GM12878 (cell line): Measurements from ENCODE around the gene MRPL42. TPM values are rescaled to one million over a fixed set of nuclear protein-coding genes. Genes with fewer than 3 reads are reported as not detected.

ENCODE experiments used
- ATAC-seq: fragments of 200-7000 bp; cut with Tn5 transposase; 3 replicates; pipeline ENCODE4 v1.9.1; 2020; ENCODE audit warnings: mild to moderate bottlenecking, moderate library complexity
- BruUV-seq: library from RNA; stranded (reverse); fragments of 400-500 nt; replicated peaks from 2 replicates; lab custom pipeline; 2021; lab: Mats Ljungman, UMichigan
- CTCF ChIA-PET: fragments of 300-600 bp; sonication (Branson Sonifier 250); formaldehyde crosslinking; extraction: SDS; loops from one replicate; lab custom pipeline; 2021; ENCODE audit warnings: inconsistent platforms; lab: Yijun Ruan, JAX
- POLR2A ChIA-PET: fragments of 350-600 bp; formaldehyde crosslinking; extraction: SDS; loops from one replicate; lab custom pipeline; 2021; ENCODE audit warnings: inconsistent platforms; lab: Charles Lee
- RAD21 ChIA-PET: fragments of 300-600 bp; sonication (Branson Sonifier 250); formaldehyde crosslinking; loops from one replicate; lab custom pipeline; 2023; ENCODE audit warnings: antibody characterized with exemption; ENCODE audit not compliant: unreplicated experiment; lab: Charles Lee
- SMC1A ChIA-PET: fragments of 300-600 bp; sonication (Branson Sonifier 250); formaldehyde crosslinking; loops from one replicate; lab custom pipeline; 2023; ENCODE audit not compliant: unreplicated experiment, uncharacterized antibody; lab: Charles Lee
- DNase-seq: peaks from one replicate; pipeline ENCODE4 v3.0.0-alpha.2; 2011; ENCODE audit warnings: low read depth, low spot score
- FAIRE-seq: peaks from 3 replicates; lab custom pipeline; 2011; peaks lifted over from hg19 to GRCh38; lab: Jason Lieb, UNC
- H2AFZ ChIP-seq: 2 replicates; pipeline ENCODE4 v1.6.0; 2011; ENCODE audit warnings: low read depth, low read length, control low read depth; ENCODE audit not compliant: control insufficient read depth
- H3K27ac ChIP-seq: 2 replicates; pipeline ENCODE4 v1.5.1; 2011; ENCODE audit warnings: control low read depth; ENCODE audit not compliant: control insufficient read depth, insufficient read depth
- H3K27me3 ChIP-seq, 2 experiments: replicated peaks in 1 of 2; 2 replicates each; pipeline versions ENCODE4 v1.6.0 to v1.6.1; 2011; ENCODE audit warnings: low read length in 1 of 2; ENCODE audit not compliant: control insufficient read depth in 2 of 2, insufficient read depth in 2 of 2
- H3K36me3 ChIP-seq, 2 experiments: 2 replicates each; pipeline ENCODE4 v1.5.1; 2011; ENCODE audit warnings: low read length in 1 of 2; ENCODE audit not compliant: control insufficient read depth in 2 of 2, insufficient read depth in 2 of 2
- H3K4me1 ChIP-seq: 2 replicates; pipeline ENCODE4 v1.6.1; 2011; ENCODE audit warnings: mild to moderate bottlenecking, low read length, moderate library complexity, mixed read lengths; ENCODE audit not compliant: control insufficient read depth, insufficient read depth
- H3K4me2 ChIP-seq: 2 replicates; pipeline ENCODE4 v1.6.0; 2011; ENCODE audit warnings: control low read depth; ENCODE audit not compliant: control insufficient read depth, insufficient read depth
- H3K4me3 ChIP-seq: fragments of 200-600 bp; sonication (generic); 2 replicates; pipeline ENCODE4 v1.5.1; 2016
- H3K79me2 ChIP-seq: 2 replicates; pipeline ENCODE4 v1.6.0; 2011; ENCODE audit warnings: low read length; ENCODE audit not compliant: control insufficient read depth, insufficient read depth
- H3K9ac ChIP-seq: 2 replicates; pipeline ENCODE4 v1.8.0; 2011; ENCODE audit warnings: low read length, control low read depth, mixed read lengths; ENCODE audit not compliant: control insufficient read depth, insufficient read depth
- H3K9me3 ChIP-seq: replicated peaks from 3 replicates; pipeline ENCODE4 v1.5.1; 2011; ENCODE audit warnings: mild to moderate bottlenecking, low read length; ENCODE audit not compliant: control insufficient read depth, insufficient read depth
- H4K20me1 ChIP-seq: 2 replicates; pipeline ENCODE4 v1.6.0; 2011; ENCODE audit not compliant: control insufficient read depth, insufficient read depth
- BCLAF1 ChIP-seq: fragments of 450-650 bp; IDR thresholded peaks from 2 replicates; pipeline ENCODE4 v1.6.1; 2017; ENCODE audit warnings: antibody characterized with exemption, mild to moderate bottlenecking, moderate library complexity
- MLLT1 ChIP-seq: fragments of 450-650 bp; IDR thresholded peaks from 2 replicates; pipeline ENCODE4 v1.6.1; 2016; ENCODE audit warnings: mild to moderate bottlenecking
- RELB ChIP-seq: fragments of 450-650 bp; IDR thresholded peaks from 2 replicates; pipeline ENCODE4 v1.6.1; 2017; ENCODE audit warnings: low read depth, mild to moderate bottlenecking, moderate library complexity
- WGBS: methylation state at CpG from one replicate; pipeline ENCODE4 v1.1.6; 2016; ENCODE audit warnings: low lambda C conversion rate; ENCODE audit not compliant: insufficient replicate concordance, insufficient coverage; ENCODE audit errors: missing lambda C conversion rate; 5-methylcytosine and 5-hydroxymethylcytosine counted together
- in situ Hi-C: fragments of 300-500 bp; cut with MboI; formaldehyde crosslinking; loops from 9 replicates; pipeline ENCODE4 v1.14.3; 2018; ENCODE audit warnings: mixed read lengths
- intact Hi-C: fragments of 100-400 bp; cut with micrococcal nuclease; formaldehyde crosslinking; loops from one replicate; pipeline ENCODE4 v1.14.2; 2022; ENCODE audit not compliant: unreplicated experiment
- polyA plus RNA-seq, 11 experiments: library from polyadenylated mRNA; depleted of rRNA in 4 of 11; unstranded in 6 of 11; stranded (reverse) in 5 of 11; fragments of >200 nt; fragmentation: Nextera tagmentation in 4 of 11; fragmentation: Illumina TruSeq in 1 of 11; extraction: Ambion mirVana in 4 of 11; extraction: Trizol in 1 of 11; gene quantifications; 1 replicate in 1 of 11; 2 replicates in 10 of 11; pipeline versions ENCODE4 v1.2.1 to v1.2.3, GENCODE V29; 2011 to 2016; ENCODE audit warnings: inconsistent platforms in 2 of 11, missing spikeins in 2 of 11, low read depth in 1 of 11
- total RNA-seq, 4 experiments: library from RNA; depleted of rRNA in 3 of 4; stranded (reverse); fragments of >200 nt in 3 of 4; fragmentation: Illumina TruSeq in 1 of 4; extraction: Trizol in 1 of 4; gene quantifications; 2 replicates each; pipeline versions ENCODE4 v1.2.1 to v1.2.3, GENCODE V29; 2013 to 2021

MRPL42 gene
- total and polyA plus RNA-seq, 10 of the 15 experiments (the other 5 are each of a cell fraction or from before 2014, with no cell fraction given): 65.1 to 427 (median 126) TPM

GRCh38 chr12:93438266-93439050 lies 28.9 kb upstream of the MRPL42 start:
- ChIA-PET POLR2A (interaction anchor here (0.6 to 6.1 kb wide), 10 partner anchors 10 to 84 kb away, joined by 3 to 65 read pairs (median 4); no protein-coding TSS in a partner anchor), RAD21 (interaction anchor here (0.7 to 6.3 kb wide), 15 partner anchors 9 to 664 kb away, joined by 3 to 145 read pairs (median 5); partner anchors contain the start of gene MRPL42), CTCF (interaction anchor here (0.6 to 9.6 kb wide), 13 partner anchors 10 to 864 kb away, joined by 3 to 163 read pairs (median 7); partner anchors contain the start of gene MRPL42), SMC1A (interaction anchor here (0.7 to 7.1 kb wide), 17 partner anchors 8 to 664 kb away, joined by 3 to 86 read pairs (median 5); no protein-coding TSS in a partner anchor)
- peak overlapping the region; percentile 86 for H3K4me2 ChIP-seq
- intact Hi-C loops: no loop called here
- no peaks in the 10 kb centered on the region for H3K27me3 ChIP-seq
- peaks cover 22% of the 10 kb centered on the region for H3K4me1 ChIP-seq
- H3K36me3 ChIP-seq: no peaks in the 10 kb centered on the region
- DNase-seq (no peak), ATAC-seq (0 out of 3 replicates have a peak, but pooled peaks have one; percentile 0), FAIRE-seq (no peak)
- TF ChIP-seq MLLT1 (0 out of 2 replicates have a peak, but pooled peaks have one; percentile 21), BCLAF1 (no peak), RELB (no peak)
- H3K4me3 ChIP-seq: peak overlapping the region; percentile 83
- no peak overlapping the region for H2AFZ ChIP-seq
- H3K9ac ChIP-seq: peak overlapping the region; percentile 27
- H3K79me2 ChIP-seq: peaks cover 89% of the 10 kb centered on the region
- no peaks in the 10 kb centered on the region for H3K9me3 ChIP-seq
- in situ Hi-C loops: no loop called here
- no TSS peak for BruUV-seq
- 4% methylated on average over 3 of the region's 3 CpGs for WGBS
- H3K27ac ChIP-seq: peak overlapping the region; percentile 81
- no peaks in the 10 kb centered on the region for H4K20me1 ChIP-seq
